ENCODE results near the gene ELN.
A peak's percentile ranks its signal among the peaks of the same experiment; 100 is the strongest.
"Not testable (repeated sequence)": the region's sequence is repeated elsewhere in the genome, so short reads cannot be mapped to it uniquely, and the experiment has no call there.

The ELN gene

DNA sequence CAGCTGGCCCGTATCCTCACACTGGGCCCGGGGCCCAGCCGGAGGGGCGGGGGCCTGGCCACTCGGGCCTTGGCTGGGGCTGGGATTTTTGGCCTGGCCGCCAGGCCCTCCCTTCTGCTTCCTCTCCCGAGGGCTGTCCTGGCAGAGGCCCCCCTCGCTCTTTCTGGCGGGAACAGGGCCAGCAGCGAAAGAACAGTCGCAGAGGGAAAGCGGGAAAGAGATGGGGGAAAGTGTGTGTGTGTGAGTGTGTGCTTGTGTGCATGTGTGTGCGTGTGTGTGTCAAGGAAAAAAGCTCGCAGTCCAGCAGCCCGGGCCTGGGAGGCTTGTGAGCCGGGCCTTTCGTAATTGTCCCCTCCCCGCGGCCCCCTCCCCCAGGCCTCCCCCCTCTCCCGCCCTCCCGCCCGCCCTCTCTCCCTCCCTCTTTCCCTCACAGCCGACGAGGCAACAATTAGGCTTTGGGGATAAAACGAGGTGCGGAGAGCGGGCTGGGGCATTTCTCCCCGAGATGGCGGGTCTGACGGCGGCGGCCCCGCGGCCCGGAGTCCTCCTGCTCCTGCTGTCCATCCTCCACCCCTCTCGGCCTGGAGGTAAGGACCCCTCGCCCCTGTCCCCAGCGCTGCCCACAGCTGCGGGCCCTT is at the start of gene ELN:
Gene ELN (plus strand): TSS at position 491 of the 638 bp plus-strand sequence. CDS start 15 bp downstream, at position 506.
- no peak for DNase-seq (ENCODE audit: low read depth in 3 of 3)

DNA sequence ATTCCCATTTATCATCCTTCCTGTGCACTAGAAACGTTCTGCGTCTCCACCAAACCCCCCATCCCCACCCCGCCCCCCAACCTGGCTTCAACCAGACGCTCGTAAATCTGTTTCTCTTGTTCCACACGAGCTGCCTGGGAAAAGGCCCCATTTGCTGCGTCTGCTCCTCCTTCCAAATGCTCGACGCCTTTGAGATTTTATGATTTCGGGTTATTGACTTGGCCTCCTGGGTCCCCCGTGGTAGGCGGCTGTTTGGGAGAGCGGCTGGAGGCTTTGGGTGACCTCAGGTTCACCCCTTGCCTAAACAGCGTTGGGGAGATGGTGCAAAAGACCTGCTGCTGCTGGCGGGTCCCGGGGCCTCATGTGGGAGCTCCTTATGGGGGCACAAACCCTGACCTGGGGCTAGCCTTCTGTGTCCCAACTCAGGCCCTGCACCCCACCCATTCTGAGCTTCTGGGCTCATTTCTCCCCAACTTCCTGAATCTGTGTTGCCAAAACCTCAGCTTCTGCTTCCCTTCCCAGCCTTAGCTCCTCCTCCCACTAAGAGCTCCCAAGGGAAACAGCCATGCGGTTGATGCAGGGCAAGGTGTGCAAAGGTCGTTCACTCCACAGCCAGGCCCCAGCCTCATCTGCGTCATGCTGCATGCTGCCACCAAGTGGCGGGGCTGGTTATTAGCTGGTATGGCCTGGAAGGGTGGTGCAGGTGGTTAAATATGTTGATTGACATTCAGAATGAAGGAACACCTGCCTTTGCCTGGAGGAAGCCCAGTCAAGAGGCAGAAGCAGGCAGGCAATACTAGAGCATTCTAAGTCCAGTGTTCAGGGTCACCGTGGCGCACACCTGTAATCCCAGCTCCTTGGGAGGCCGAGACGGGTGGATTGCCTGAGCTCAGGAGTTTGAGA is 49.1 kb upstream of the ELN start:
- DNase-seq (ENCODE audit: low read depth in 3 of 3), result peak in 1 of 3 donors; percentile 3

DNA sequence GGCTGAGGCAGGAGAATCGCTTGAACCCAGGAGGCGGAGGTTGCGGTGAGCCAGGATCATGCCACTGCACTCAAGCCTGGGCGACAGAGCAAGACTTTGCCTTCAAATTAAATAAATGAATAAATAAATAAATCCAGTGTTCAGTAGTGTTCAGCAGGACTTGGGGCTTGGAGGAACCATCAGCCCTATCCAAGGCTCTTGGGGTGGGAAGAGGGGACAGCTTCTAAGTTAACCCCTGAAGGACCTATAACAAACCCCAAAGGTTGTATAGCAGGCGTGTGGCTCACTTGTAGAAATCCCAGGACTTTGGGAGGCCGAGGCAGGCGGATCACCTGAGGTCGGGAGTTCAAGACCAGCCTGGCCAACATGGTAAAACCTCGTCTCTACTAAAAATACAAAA is 48.3 kb upstream of the ELN start:
- not testable (repeated sequence) for DNase-seq (ENCODE audit: low read depth in 3 of 3)

DNA sequence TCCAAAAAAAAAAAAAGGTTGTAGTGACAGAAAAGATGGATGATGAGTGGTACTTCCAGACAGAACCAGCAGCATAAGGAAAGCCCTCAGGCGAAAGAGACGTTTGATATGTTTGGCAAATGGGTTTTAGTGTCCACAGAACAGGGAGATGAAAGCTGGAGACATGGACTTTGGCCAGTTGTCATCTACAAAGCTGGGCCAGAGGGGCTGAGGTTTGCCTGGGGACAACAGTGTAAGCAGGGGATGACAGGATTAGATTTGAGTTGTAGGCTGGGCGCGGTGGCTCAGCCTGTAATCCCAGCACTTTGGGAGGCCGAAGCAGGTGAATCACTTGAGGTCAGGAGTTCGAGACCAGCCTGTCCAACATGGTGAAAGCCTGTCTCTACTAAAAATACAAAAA is 47.8 kb upstream of the ELN start:
- DNase-seq (ENCODE audit: low read depth in 3 of 3), result no peak

DNA sequence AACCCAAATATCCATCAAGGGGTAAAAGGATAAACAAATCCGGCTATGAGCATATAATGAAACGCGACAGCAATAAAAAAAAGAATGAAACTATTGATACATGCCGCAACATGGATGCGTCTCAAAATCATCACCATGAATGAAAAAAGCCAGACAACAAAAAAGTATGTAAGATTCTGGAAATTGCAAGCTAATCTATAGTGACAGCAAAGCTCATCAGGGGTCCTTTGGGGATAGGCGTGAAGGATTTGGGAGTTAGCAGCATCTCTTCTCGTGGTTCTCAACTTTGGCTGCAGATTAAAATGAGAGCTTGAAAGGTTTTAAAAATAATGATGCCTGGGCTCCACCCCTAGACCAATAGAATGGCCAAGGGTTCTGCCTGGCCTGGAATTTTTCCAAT is 46.0 kb upstream of the ELN start:
- DNase-seq (ENCODE audit: low read depth in 3 of 3), result no peak

DNA sequence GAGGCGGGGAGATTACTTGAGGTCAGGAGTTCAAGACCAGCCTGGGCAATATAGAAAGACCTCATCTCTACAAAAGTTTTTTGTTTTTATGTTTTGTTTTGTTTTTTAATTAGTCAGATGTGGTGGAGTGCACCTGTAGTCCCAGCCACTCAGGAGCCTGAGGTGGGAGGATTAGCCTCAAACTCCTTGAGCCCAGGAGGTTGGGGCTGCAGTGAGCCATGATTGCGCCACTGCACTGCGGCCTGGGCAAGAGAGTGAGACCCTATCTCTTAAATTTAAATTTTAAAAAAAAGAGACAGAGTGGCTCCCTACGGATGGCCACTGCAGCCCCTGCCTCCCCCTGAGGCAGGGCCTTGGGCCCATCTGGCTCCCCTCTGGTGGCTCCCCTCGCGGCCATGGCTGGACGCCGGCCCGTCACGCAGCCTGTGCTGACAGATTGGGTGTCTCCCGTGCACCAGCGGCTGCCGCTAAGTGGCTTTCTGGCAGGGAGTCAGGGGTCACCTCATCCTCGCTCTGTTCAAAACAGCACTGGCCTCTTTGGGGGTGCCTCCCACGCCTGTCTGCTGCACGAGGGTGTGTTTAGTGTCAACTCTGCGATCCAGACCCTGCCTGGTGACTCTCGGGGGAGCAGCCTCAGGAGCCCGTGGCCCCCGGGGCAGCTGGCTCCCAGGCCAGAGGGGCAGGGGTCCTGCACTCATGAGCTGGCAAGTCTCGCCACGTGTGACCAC is 44.4 kb upstream of the ELN start:
- no peak for DNase-seq (ENCODE audit: low read depth in 3 of 3)

DNA sequence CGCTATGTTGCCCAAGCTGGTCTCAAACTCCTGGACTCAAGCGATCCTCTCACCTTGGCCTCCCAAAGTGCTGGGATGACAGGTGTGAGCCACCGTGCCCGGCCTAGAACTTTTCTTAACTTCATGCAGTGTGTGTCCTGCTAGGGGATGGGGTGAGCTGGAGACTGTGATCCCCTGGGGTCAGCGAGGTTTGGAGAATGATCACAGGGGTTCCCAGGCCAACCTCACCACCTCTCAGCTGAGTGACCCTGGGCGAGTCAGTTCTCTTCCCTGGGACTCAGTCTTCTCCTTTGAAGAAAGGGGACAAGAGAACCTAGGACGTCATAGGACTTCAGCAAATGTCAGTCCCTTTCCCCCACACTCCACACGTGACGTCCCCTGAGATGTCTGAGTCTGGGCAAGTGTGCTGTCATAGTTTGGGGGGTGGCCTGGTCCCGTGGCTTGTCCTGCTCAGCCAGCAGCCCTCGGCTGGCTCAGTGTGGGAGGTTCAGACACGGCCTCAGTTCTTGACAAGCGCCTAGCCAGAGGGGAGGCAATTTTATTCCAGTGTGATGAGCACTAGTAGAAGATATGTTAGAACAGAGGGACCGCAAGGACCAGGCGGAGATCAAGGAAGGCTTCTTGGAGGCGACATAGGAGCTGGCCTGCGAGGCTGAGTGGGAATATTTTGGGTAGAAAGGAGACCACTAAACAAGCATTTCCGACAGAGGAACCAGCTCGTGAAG is 43.3 kb upstream of the ELN start:
- DNase-seq (ENCODE audit: low read depth in 3 of 3), result no peak

DNA sequence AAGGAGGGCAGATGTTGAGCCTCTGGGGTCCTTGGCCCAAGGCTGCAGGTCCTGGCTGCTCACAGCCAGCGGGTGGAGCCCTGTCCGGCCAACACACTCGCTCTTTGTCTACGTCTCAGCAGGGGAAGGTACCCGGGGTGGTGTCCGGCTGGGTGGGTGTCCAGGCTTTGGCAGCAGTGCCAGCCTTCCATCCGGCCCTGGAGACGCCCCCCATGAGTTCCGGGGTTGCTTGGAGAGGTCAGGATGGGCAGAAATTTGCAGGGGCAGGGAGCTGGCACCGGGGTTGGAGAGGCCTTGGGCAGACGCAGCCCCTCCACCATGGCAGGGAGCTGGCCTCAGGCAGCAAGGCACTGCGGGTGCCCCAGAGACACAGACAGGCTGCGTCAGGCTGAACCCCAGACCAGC is 42.2 kb upstream of the ELN start:
- no peak for DNase-seq (ENCODE audit: low read depth in 3 of 3)

DNA sequence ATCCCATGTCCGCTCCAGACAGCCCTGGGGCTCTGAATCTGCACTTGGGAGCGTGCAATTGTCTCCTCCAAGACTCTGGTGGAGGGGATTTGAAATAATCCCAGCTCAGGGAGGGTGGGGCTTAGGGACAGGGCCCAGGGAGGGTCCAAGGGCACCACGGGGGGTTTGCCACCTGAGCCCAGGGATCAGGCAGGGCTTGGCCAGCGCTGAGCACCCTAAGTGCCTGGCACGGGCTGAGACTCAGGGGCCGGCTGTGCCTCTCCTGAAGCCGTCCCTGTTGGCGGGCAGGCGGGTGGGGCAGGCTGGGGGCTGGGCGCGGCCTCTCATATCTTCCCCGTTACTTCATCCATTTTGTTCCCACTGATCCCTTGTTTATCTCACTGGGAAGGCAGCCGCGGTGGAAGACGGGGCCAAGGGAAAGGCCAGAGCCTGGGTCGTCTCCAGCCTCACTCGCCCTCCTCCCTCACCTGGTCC is 41.8 kb upstream of the ELN start:
- no peak for DNase-seq (ENCODE audit: low read depth in 3 of 3)

DNA sequence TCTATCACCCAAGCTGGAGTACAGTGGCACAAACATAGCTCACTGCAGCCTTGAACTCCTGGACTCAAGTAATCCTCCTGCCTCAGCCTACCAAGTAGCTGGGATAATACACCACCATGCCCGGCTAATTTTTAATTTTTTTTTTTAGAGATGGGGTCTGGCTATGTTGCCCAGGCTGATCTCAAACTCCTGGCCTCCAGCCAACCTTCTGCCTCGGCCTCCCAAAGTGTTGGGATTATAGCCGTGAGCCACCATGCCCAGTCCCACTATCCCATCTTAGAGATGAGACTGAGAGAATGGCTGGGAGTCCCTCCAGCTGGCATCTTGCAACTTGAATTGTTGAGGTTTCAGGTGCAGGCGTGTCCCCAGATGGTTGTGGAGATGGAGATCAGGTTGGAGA is 40.7 kb upstream of the ELN start:
- DNase-seq (ENCODE audit: low read depth in 3 of 3), result no peak

DNA sequence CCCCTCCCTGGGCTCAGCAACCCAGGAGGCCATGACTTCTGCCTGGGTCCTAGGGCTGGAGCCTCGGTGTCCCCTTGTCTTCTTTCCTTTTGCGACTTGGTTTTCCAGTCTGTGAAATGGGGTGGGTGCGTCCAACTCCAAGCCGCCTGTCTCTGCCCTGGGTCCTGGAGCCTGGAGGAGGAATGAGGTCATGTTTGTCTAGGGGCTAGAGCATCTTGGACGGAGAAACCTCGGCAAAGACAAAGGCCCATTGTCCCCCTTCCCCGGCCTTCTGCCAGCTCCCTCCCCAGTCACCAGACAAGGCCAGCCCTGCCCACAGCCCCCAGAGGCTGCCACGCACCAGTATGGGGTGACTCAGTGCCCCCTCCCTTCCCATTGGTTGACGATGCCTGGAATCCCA is 39.8 kb upstream of the ELN start:
- DNase-seq (ENCODE audit: low read depth in 3 of 3), result no peak

DNA sequence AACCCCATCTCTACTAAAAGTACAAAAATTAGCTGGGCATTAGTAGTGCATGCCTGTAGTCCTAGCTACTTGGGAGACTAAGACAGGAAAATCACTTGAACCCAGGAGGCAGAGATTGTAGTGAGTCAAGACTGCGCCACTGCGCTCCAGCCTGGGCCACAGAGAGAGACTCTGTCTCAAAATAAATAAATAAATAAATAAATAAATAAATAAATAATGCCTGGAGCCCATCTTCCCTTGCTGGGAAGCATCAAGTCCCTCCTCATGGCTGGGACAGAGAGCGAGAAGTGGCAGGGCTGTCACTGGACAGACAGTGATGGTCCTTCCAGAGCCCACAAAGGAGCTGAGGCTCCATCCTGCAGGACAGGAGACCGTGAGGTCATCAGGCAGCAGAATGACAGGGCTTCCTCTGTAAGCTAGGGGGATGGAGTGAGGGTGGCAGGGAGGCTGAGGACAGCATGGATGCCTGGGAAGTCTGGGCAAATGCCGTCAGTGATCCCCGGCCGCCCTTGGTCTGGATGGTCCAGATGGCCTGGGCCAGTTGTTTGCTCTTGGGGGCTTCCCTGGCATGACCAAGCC is 36.4 kb upstream of the ELN start:
- DNase-seq (ENCODE audit: low read depth in 3 of 3), result no peak

DNA sequence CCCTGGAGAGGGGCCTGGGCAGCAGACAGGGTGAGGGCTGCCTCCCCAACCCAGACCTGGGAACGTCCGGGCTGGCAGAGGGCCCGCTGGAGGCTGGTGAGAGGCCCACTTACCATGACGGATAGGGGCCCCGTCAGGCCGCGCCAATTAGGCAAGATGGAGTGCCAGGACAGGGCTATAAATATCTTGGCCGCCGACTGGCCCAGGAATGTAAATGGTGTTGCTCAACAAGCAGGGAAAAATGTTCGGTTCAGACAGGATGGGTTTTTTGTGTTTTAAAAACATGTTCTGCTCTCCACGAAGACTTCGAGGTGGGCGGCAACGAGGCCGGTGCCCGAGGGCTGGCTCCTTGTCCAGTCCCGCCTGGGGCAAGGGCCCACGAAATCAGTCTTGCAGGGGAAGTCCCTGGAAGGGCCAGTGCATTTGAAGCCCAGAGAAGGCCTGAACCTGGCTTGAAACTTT is 35.8 kb upstream of the ELN start:
- DNase-seq (ENCODE audit: low read depth in 3 of 3), result no peak

DNA sequence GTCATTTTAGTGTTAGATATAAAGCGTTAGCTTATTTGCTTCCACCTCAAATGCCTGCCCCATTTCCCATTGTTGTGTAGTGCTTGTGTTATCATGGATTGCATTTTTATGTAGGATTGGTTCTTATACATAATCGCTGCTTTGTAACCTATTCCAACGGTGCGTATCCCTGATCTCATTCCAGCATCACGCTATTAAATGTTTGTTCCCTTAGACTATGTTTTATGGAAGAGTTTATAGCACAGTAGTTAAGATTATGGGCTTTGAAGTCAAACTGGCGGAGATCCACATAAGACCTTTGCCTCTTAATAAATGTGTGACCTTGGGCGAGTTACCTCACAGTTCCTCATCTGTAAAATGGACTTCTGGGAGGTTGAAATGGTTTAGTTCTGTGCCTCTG is 34.0 kb upstream of the ELN start:
- no peak for DNase-seq (ENCODE audit: low read depth in 3 of 3)

DNA sequence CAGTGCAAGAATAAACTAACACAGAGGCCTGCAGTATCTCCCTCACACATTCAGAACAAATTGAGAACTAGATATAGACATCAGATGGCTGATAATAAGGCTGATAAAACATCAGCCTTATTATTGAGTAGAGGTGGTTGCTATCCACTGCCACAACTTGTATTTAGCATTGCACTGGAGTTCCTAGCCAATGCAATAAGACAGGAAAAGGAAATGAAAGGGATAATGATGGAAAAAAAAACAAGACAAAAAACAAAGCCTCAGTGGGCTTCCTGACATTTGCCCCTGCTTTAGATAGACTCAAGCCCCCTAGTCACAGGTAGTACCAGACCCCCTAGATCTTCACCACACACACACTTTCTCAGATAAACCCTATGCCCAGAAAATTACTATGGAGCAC is 33.2 kb upstream of the ELN start:
- DNase-seq (ENCODE audit: low read depth in 3 of 3), result no peak

DNA sequence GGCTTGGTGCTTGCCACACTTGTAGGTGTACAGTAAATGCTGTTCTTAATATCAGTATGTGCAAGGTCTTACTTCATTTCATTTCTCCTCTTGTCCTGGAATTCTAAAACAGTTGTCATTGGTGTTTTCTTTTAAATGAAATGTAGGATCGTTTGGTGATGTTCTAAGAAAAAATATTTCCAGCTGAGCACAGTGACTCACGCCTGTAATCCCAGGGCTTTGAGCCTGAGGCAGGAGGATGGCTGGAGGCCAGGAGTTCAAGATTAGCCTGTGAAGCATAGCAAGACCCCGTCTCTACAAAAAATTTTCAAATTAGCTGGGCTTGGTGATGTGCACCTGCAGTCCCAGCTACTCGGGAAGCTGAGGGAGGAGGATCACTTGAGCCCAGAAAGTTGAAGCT is 32.6 kb upstream of the ELN start:
- no peak for DNase-seq (ENCODE audit: low read depth in 3 of 3)

DNA sequence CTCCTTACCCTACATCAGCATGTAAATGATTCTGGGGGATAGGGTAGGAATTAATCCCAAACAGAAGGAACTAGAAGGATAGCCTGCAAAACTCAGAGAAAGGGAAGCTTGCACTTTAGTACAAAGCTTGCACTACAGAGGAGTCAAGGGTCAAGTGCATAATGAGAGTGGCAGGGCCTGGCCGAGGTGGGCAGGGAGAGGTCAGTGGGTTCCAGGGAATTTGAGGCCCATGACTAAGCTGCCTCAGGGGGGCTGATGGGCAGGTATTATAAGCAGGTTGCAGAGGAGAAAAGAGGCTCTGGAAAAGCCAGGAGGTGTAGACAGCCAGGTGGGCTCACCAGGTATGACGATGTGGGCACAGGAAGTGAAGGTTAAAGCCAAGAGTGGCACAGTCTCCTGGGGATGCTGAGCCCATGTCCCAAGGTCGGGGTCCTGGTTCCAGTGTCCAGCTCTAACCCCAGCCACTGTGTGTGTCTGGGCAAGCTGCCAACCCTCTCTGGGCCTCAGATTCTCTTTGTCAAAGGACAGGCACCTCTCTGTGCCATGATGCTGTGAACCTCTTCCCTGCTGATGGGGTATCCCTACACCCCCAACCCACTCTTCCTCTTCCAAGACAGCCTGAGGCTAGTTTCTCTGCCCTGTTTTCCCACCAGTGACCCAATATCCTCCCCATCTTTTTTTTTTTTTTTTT is 32.0 kb upstream of the ELN start:
- no peak for DNase-seq (ENCODE audit: low read depth in 3 of 3)

DNA sequence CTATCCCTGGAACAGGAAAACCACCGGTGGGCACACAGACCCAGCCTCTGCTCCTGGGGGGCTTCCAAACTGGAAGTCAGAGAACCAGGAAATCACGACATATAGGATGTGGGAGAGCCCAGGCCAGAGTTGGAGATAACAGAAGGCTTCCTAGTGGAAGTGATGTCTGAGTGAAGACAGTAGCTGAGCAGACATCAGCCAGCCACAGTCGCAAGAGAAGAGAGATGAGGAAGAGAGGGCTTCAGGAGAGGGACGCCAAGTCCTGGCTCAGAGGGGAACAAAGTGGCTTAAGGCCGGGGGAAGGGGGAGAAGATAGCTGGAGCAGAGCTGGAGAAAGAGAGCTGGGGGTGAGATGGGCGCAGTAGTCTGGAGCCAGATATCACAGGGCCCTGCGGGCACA is 30.9 kb upstream of the ELN start:
- DNase-seq (ENCODE audit: low read depth in 3 of 3), result no peak

DNA sequence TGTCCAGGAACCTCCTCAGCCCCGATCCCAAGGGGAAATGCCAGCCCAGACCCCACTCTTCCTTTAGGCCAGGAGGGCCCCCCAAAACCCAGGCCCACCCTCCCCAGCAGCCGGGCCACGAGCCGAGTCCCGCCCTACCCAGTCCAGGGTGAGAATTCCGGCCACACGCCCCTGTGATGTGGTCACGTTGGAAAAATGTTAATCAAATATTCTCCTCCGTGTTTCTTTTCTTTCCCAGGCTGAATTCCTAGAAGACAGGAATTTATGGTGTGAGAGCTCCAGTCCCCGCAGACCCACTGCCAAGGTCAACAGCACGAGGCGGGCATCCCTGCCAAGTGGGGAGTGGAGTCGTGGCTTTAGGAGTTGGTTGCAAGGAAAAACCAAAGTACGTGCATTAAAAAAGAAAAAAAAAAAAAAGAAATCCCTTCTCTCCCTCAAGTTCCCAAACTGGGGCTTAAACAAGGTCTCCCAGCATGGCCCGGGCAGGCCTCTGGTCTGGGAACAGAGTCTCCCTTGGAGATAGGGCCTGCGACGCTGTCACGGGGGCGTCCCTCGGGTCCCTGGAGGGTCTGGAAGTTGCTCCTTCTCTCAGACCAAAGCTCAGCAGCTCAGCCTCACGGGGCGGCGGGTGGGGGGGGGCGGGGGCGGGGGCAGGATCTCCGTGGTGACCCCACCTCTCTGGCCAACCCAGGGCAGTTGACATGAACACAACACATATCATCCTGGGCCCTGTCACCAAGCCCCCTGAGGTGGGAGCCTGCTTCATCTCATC is 28.1 kb upstream of the ELN start:
- DNase-seq (ENCODE audit: low read depth in 3 of 3), result no peak
